Endothelial cell (in vitro differentiated cells): ENCODE measurements around the gene DAGLA. TPM values are rescaled to one million over a fixed set of nuclear protein-coding genes. Genes with fewer than 3 reads are reported as not detected.

Experiments used
- DNase-seq: peaks from one replicate; pipeline ENCODE4 v3.0.0; 2021; ENCODE audit warnings: low spot score
- H3K27ac Mint-ChIP-seq: one replicate; pipeline ENCODE4 v1.8.0; 2021; ENCODE audit warnings: mixed read lengths, inconsistent platforms; ENCODE audit not compliant: unreplicated experiment
- H3K27me3 Mint-ChIP-seq: one replicate; pipeline ENCODE4 v1.8.0; 2021; ENCODE audit warnings: mild to moderate bottlenecking, moderate library complexity, mixed read lengths, inconsistent platforms; ENCODE audit not compliant: unreplicated experiment
- H3K36me3 Mint-ChIP-seq: one replicate; pipeline ENCODE4 v1.8.0; 2021; ENCODE audit warnings: mild to moderate bottlenecking, low read depth, mixed read lengths, inconsistent platforms; ENCODE audit not compliant: unreplicated experiment
- H3K4me1 Mint-ChIP-seq: one replicate; pipeline ENCODE4 v1.8.0; 2021; ENCODE audit warnings: mild to moderate bottlenecking, mixed read lengths, inconsistent platforms; ENCODE audit not compliant: unreplicated experiment
- H3K4me3 Mint-ChIP-seq: one replicate; pipeline ENCODE4 v1.8.0; 2021; ENCODE audit warnings: mild to moderate bottlenecking, mixed read lengths, inconsistent platforms; ENCODE audit not compliant: unreplicated experiment
- H3K9me3 Mint-ChIP-seq: one replicate; pipeline ENCODE4 v1.8.0; 2021; ENCODE audit warnings: mixed read lengths, inconsistent platforms; ENCODE audit not compliant: unreplicated experiment
- CTCF ChIP-seq: fragments of 200-600 bp; sonication (generic); IDR thresholded peaks from one replicate; pipeline ENCODE4 v1.5.0; 2021; ENCODE audit warnings: antibody characterized with exemption; ENCODE audit not compliant: unreplicated experiment
- total RNA-seq: library from RNA; stranded (reverse); fragmentation: NEBNext Ultra II Directional; extraction: Animal tissue kit (Norgen Biotek cat#: 25700); gene quantifications from one replicate; pipeline ENCODE4 v1.2.1, GENCODE V29; 2021; ENCODE audit not compliant: unreplicated experiment

Gene DAGLA
- total RNA-seq, 1 donor from 2014 or later, result 3.2 TPM

GRCh38 chr11:61768376-61769076 lies 88.3 kb downstream of the DAGLA start:
- no peak for DNase-seq
- Mint-ChIP-seq H3K4me1 (peaks cover 6% of the 10 kb centered on the region), H3K27me3 (peaks cover 10% of the 10 kb centered on the region), H3K4me3 (no peak overlapping the region), H3K9me3 (no peaks in the 10 kb centered on the region), H3K36me3 (no peaks in the 10 kb centered on the region), H3K27ac (no peak overlapping the region)
- TF ChIP-seq CTCF, result no peak

- Mint-ChIP-seq H3K27ac (no peak overlapping the region), H3K36me3 (no peaks in the 10 kb centered on the region), H3K27me3 (peaks cover 12% of the 10 kb centered on the region), H3K9me3 (no peaks in the 10 kb centered on the region), H3K4me1 (peaks cover 6% of the 10 kb centered on the region), H3K4me3 (no peak overlapping the region)
- DNase-seq, result no peak
- peak; percentile 37 for TF ChIP-seq CTCF
Measured at GRCh38 chr11:61769169-61769920, 89.2 kb downstream of the DAGLA start.

- no peaks in the 10 kb centered on the region for H3K36me3 Mint-ChIP-seq
- no peaks in the 10 kb centered on the region for H3K9me3 Mint-ChIP-seq
- TF ChIP-seq CTCF, result no peak
- H3K27ac Mint-ChIP-seq, result no peak overlapping the region
- DNase-seq, result no peak
- H3K4me1 Mint-ChIP-seq, result peaks cover 6% of the 10 kb centered on the region
- no peak overlapping the region for H3K4me3 Mint-ChIP-seq
- peaks cover 15% of the 10 kb centered on the region for H3K27me3 Mint-ChIP-seq
Measured at GRCh38 chr11:61769946-61770683, 89.9 kb downstream of the DAGLA start.

GRCh38 chr11:61771195-61771894 lies 91.2 kb downstream of the DAGLA start:
- TF ChIP-seq CTCF, result no peak
- no peaks in the 10 kb centered on the region for H3K9me3 Mint-ChIP-seq
- H3K4me3 Mint-ChIP-seq, result no peak overlapping the region
- no peak for DNase-seq
- no peak overlapping the region for H3K27ac Mint-ChIP-seq
- H3K27me3 Mint-ChIP-seq, result peaks cover 13% of the 10 kb centered on the region
- peaks cover 6% of the 10 kb centered on the region for H3K4me1 Mint-ChIP-seq
- no peaks in the 10 kb centered on the region for H3K36me3 Mint-ChIP-seq
